Cerebellar nuclear complex (tissue), 1 donor: ENCODE data around the gene TSPAN1.
"Not testable (repeated sequence)": the region's sequence is repeated elsewhere in the genome, so short reads cannot be mapped to it uniquely, and the experiment has no call there.

Experiments
- DNase-seq, 2 experiments: peaks; one replicate each; lab custom pipeline; 2025; lab: John Stamatoyannopoulos, UW

Gene TSPAN1

GRCh38 chr1:46218443-46218842 is 43.6 kb downstream of the TSPAN1 start:
- DNase-seq: no peak

GRCh38 chr1:46219551-46220520 is 44.9 kb downstream of the TSPAN1 start:
- DNase-seq: no peak

- DNase-seq: no peak
Measured at GRCh38 chr1:46220808-46221207, 45.9 kb downstream of the TSPAN1 start.

- DNase-seq: no peak
Measured at GRCh38 chr1:46221749-46222148, 46.9 kb downstream of the TSPAN1 start.

GRCh38 chr1:46223055-46223454 is 48.2 kb downstream of the TSPAN1 start:
- DNase-seq: not testable (repeated sequence)

- DNase-seq: peak in 1 of 2 experiments; percentile 61
Measured at GRCh38 chr1:46223472-46223943, 48.6 kb downstream of the TSPAN1 start.

GRCh38 chr1:46224966-46225365 is 50.1 kb downstream of the TSPAN1 start:
- DNase-seq: no peak

- DNase-seq: not testable (repeated sequence)
Measured at GRCh38 chr1:46231231-46231630, 56.3 kb downstream of the TSPAN1 start.
